MM.1S (cell line): ENCODE results near the gene TCF21.

Experiments
- EZH2phosphoT487 ChIP-seq: fragments of 300-600 bp; sonication (generic); IDR thresholded peaks from 2 replicates; pipeline ENCODE4 v1.6.1; 2018; ENCODE audit warnings: antibody characterized with exemption, low read length
- TF ChIP-seq, protein P1 (sequence below): fragments of 300-600 bp; sonication (generic); IDR thresholded peaks from 2 replicates; pipeline ENCODE4 v1.5.1; 2016; ENCODE audit warnings: antibody characterized with exemption, low read length, mixed read lengths

GRCh38 chr6:133939778-133940667 is 51.1 kb downstream of the TCF21 start:
- TF ChIP-seq, protein P1, sequence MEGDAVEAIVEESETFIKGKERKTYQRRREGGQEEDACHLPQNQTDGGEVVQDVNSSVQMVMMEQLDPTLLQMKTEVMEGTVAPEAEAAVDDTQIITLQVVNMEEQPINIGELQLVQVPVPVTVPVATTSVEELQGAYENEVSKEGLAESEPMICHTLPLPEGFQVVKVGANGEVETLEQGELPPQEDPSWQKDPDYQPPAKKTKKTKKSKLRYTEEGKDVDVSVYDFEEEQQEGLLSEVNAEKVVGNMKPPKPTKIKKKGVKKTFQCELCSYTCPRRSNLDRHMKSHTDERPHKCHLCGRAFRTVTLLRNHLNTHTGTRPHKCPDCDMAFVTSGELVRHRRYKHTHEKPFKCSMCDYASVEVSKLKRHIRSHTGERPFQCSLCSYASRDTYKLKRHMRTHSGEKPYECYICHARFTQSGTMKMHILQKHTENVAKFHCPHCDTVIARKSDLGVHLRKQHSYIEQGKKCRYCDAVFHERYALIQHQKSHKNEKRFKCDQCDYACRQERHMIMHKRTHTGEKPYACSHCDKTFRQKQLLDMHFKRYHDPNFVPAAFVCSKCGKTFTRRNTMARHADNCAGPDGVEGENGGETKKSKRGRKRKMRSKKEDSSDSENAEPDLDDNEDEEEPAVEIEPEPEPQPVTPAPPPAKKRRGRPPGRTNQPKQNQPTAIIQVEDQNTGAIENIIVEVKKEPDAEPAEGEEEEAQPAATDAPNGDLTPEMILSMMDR = no peak
- no peak for TF ChIP-seq EZH2phosphoT487
